IMR-90 (cell line): ENCODE measurements around the gene SHISA6. TPM values are rescaled to one million over a fixed set of nuclear protein-coding genes. Genes with fewer than 3 reads are reported as not detected.

Experiments
- ATAC-seq: fragments of 200-7000 bp; cut with Tn5 transposase; 2 replicates; pipeline ENCODE4 v1.9.1; 2020; ENCODE audit warnings: low read depth, mild to moderate bottlenecking, moderate library complexity
- BruUV-seq: library from RNA; stranded (reverse); fragments of 400-500 nt; replicated peaks from 2 replicates; lab custom pipeline; 2021; lab: Mats Ljungman, UMichigan
- CTCF ChIA-PET: fragments of 300-600 bp; formaldehyde crosslinking; extraction: SDS; loops from one replicate; lab custom pipeline; 2021; ENCODE audit warnings: antibody characterized with exemption; lab: Yijun Ruan, JAX
- POLR2A ChIA-PET: fragments of 300-600 bp; sonication (Branson Sonifier 250); formaldehyde crosslinking; loops from one replicate; lab custom pipeline; 2022; ENCODE audit warnings: antibody characterized with exemption; ENCODE audit not compliant: unreplicated experiment; lab: Charles Lee
- DNase-seq: peaks from one replicate; pipeline ENCODE4 v3.0.0; 2013
- H2AFZ ChIP-seq: replicated peaks from 2 replicates; pipeline ENCODE3; 2013; ENCODE audit warnings: low read length, mild to moderate bottlenecking; ENCODE audit not compliant: poor library complexity
- H2AK5ac ChIP-seq: 2 replicates; pipeline ENCODE4 v1.6.1; 2013; ENCODE audit warnings: low read depth, low read length, inconsistent platforms
- H2AK9ac ChIP-seq: replicated peaks from 2 replicates; pipeline ENCODE3; 2013; ENCODE audit warnings: mild to moderate bottlenecking, low read depth, low read length, moderate library complexity; ENCODE audit not compliant: poor library complexity
- H2BK120ac ChIP-seq: 2 replicates; pipeline ENCODE4 v1.6.1; 2013; ENCODE audit warnings: low read depth, low read length, inconsistent platforms
- H2BK15ac ChIP-seq: 3 replicates; pipeline ENCODE4 v1.6.1; 2013; ENCODE audit warnings: low read depth, low read length, inconsistent platforms
- H2BK20ac ChIP-seq: 2 replicates; pipeline ENCODE4 v1.6.1; 2013; ENCODE audit warnings: low read depth, mild to moderate bottlenecking, inconsistent platforms, low read length, moderate library complexity
- H2BK5ac ChIP-seq: 2 replicates; pipeline ENCODE4 v1.6.1; 2013; ENCODE audit warnings: mild to moderate bottlenecking, low read depth, low read length, inconsistent platforms; ENCODE audit not compliant: poor library complexity, severe bottlenecking
- H3K14ac ChIP-seq: replicated peaks from 2 replicates; pipeline ENCODE4 v1.6.1; 2013; ENCODE audit warnings: low read depth, low read length, inconsistent platforms
- H3K18ac ChIP-seq: 2 replicates; pipeline ENCODE4 v1.6.1; 2013; ENCODE audit warnings: low read depth, low read length, control low read depth
- H3K23ac ChIP-seq: 2 replicates; pipeline ENCODE4 v1.6.1; 2013; ENCODE audit warnings: low read depth, low read length, inconsistent platforms
- H3K27ac ChIP-seq: 2 replicates; pipeline ENCODE4 v1.5.1; 2013; ENCODE audit warnings: mild to moderate bottlenecking, control low read depth, low read length; ENCODE audit not compliant: insufficient read depth
- H3K27me3 ChIP-seq: 2 replicates; pipeline ENCODE4 v1.6.1; 2013; ENCODE audit warnings: low read length; ENCODE audit not compliant: control insufficient read depth, insufficient read depth
- H3K36me3 ChIP-seq: 2 replicates; pipeline ENCODE4 v1.6.1; 2013; ENCODE audit warnings: low read length, mixed read lengths; ENCODE audit not compliant: control insufficient read depth, insufficient read depth
- H3K4ac ChIP-seq: 2 replicates; pipeline ENCODE4 v1.6.1; 2013; ENCODE audit warnings: low read depth, low read length, inconsistent platforms
- H3K4me1 ChIP-seq: 2 replicates; pipeline ENCODE4 v1.6.1; 2013; ENCODE audit warnings: low read length, mixed read lengths; ENCODE audit not compliant: control insufficient read depth, insufficient read depth
- H3K4me2 ChIP-seq: 2 replicates; pipeline ENCODE4 v1.6.1; 2013; ENCODE audit warnings: low read depth, mild to moderate bottlenecking, control low read depth, low read length, moderate library complexity
- H3K4me3 ChIP-seq: 2 replicates; pipeline ENCODE4 v1.5.1; 2013; ENCODE audit warnings: low read depth, mild to moderate bottlenecking, control low read depth, low read length, moderate library complexity; ENCODE audit not compliant: insufficient read depth
- H3K56ac ChIP-seq: 2 replicates; pipeline ENCODE4 v1.6.1; 2013; ENCODE audit warnings: low read length, inconsistent platforms; ENCODE audit not compliant: insufficient read depth; ENCODE audit errors: extremely low read depth
- H3K79me1 ChIP-seq, 2 experiments: 2 replicates each; pipeline ENCODE4 v1.6.1; 2013; ENCODE audit warnings: low read length in 2 of 2, inconsistent platforms in 1 of 2, low read depth in 1 of 2
- H3K9ac ChIP-seq: 2 replicates; pipeline ENCODE4 v1.6.1; 2013; ENCODE audit warnings: low read depth, low read length, control low read depth
- H3K9me1 ChIP-seq: 2 replicates; pipeline ENCODE4 v1.6.1; 2013; ENCODE audit warnings: low read length, inconsistent platforms; ENCODE audit not compliant: insufficient read depth
- H3K9me3 ChIP-seq: 2 replicates; pipeline ENCODE4 v1.6.1; 2013; ENCODE audit warnings: low read length; ENCODE audit not compliant: control insufficient read depth, insufficient read depth
- H4K20me1 ChIP-seq: 2 replicates; pipeline ENCODE4 v1.6.1; 2013; ENCODE audit warnings: low read length, inconsistent platforms; ENCODE audit not compliant: insufficient read depth
- H4K5ac ChIP-seq: 2 replicates; pipeline ENCODE4 v1.6.1; 2013; ENCODE audit warnings: mild to moderate bottlenecking, low read depth, low read length, control low read depth
- H4K8ac ChIP-seq, 2 experiments: 2 replicates each; pipeline ENCODE4 v1.6.1; 2013; ENCODE audit warnings: low read depth in 2 of 2, low read length in 2 of 2, control low read depth in 1 of 2, inconsistent platforms in 1 of 2
- H4K91ac ChIP-seq: 2 replicates; pipeline ENCODE4 v1.6.1; 2013; ENCODE audit warnings: low read depth, low read length, inconsistent platforms; ENCODE audit not compliant: insufficient read depth
- BHLHE40 ChIP-seq: fragments of 150-350 bp; IDR thresholded peaks from 2 replicates; pipeline ENCODE4 v1.6.1; 2016; ENCODE audit warnings: mild to moderate bottlenecking, low read depth, low read length
- CEBPB ChIP-seq: IDR thresholded peaks from 2 replicates; pipeline ENCODE4 v1.6.1; 2012; ENCODE audit warnings: low read depth, low read length, improper control_type of control experiment
- CHD1 ChIP-seq: IDR thresholded peaks from 2 replicates; pipeline ENCODE4 v1.6.1; 2012; ENCODE audit warnings: low read depth, low read length, improper control_type of control experiment
- FOS ChIP-seq: fragments of 150-350 bp; IDR thresholded peaks from 2 replicates; pipeline ENCODE4 v1.6.1; 2016; ENCODE audit warnings: low read depth, low read length
- MAFK ChIP-seq: IDR thresholded peaks from 2 replicates; pipeline ENCODE4 v1.6.1; 2012; ENCODE audit warnings: low read depth, low read length, improper control_type of control experiment
- MAZ ChIP-seq: IDR thresholded peaks from 2 replicates; pipeline ENCODE4 v1.6.1; 2012; ENCODE audit warnings: low read depth, mild to moderate bottlenecking, low read length, improper control_type of control experiment, moderate library complexity, borderline replicate concordance
- MXI1 ChIP-seq: IDR thresholded peaks from 2 replicates; pipeline ENCODE4 v1.6.1; 2012; ENCODE audit warnings: low read depth, mild to moderate bottlenecking, low read length, moderate library complexity, borderline replicate concordance
- POLR2A ChIP-seq: IDR thresholded peaks from 2 replicates; pipeline ENCODE4 v1.6.1; 2012; ENCODE audit warnings: mild to moderate bottlenecking, low read depth, low read length
- RAD21 ChIP-seq: IDR thresholded peaks from 2 replicates; pipeline ENCODE4 v1.6.1; 2012; ENCODE audit warnings: low read length, improper control_type of control experiment
- RCOR1 ChIP-seq: IDR thresholded peaks from 2 replicates; pipeline ENCODE4 v1.6.1; 2012; ENCODE audit warnings: mild to moderate bottlenecking, low read length, improper control_type of control experiment; ENCODE audit not compliant: insufficient replicate concordance
- RFX5 ChIP-seq: IDR thresholded peaks from 2 replicates; pipeline ENCODE4 v1.8.0; 2012; ENCODE audit warnings: low read depth, mild to moderate bottlenecking, low read length, moderate library complexity
- SMC3 ChIP-seq: fragments of 150-350 bp; IDR thresholded peaks from 2 replicates; pipeline ENCODE4 v1.6.1; 2016; ENCODE audit warnings: low read depth, mild to moderate bottlenecking, antibody characterized with exemption, low read length, moderate library complexity
- WGBS, 2 experiments: methylation state at CpG; one replicate each; pipeline versions ENCODE4 v1.1.5 to v1.1.7; 2013; ENCODE audit warnings: missing lambda C conversion rate in 2 of 2; ENCODE audit not compliant: insufficient read length in 1 of 2; ENCODE audit errors: extremely low coverage in 2 of 2; 5-methylcytosine and 5-hydroxymethylcytosine counted together
- dilution Hi-C: fragments of 300-500 bp; cut with HindIII; formaldehyde crosslinking; loops from one replicate; pipeline ENCODE4 v1.14.3; 2018; ENCODE audit warnings: low sequenced_read_pairs; ENCODE audit not compliant: unreplicated experiment
- in situ Hi-C: fragments of 300-500 bp; cut with MboI; formaldehyde crosslinking; loops from 3 replicates; pipeline ENCODE4 v1.14.3; 2019; ENCODE audit warnings: low sequenced_read_pairs, inconsistent platforms, mixed read lengths
- intact Hi-C: fragments of 100-400 bp; cut with micrococcal nuclease; formaldehyde crosslinking; loops from 2 replicates; pipeline ENCODE4 v1.10.0; 2022
- polyA plus RNA-seq, 3 experiments: library from polyadenylated mRNA; depleted of rRNA; stranded (reverse); fragments of >200 nt; gene quantifications; 2 replicates each; pipeline ENCODE4 v1.2.3, GENCODE V29; 2012; ENCODE audit warnings: low replicate concordance in 1 of 3
- total RNA-seq: library from RNA; depleted of rRNA; stranded (reverse); fragments of >200 nt; gene quantifications from 2 replicates; pipeline ENCODE4 v1.2.3, GENCODE V29; 2012
- TF ChIP-seq, protein P1 (sequence below): conservative IDR thresholded peaks from 2 replicates; pipeline ENCODE4 v1.5.1; 2012; ENCODE audit warnings: mild to moderate bottlenecking, low read depth, low read length, improper control_type of control experiment
- TF ChIP-seq, protein P2 (sequence below): fragments of 150-350 bp; IDR thresholded peaks from 2 replicates; pipeline ENCODE4 v1.6.1; 2016; ENCODE audit warnings: low read depth, mild to moderate bottlenecking, low read length, moderate library complexity, borderline replicate concordance
- TF ChIP-seq, protein P3 (sequence below): fragments of 150-350 bp; IDR thresholded peaks from 2 replicates; pipeline ENCODE4 v1.6.1; 2017; ENCODE audit warnings: mild to moderate bottlenecking, antibody characterized with exemption, low read length, low read depth

SHISA6 gene
- total and polyA plus RNA-seq, 2 of the 4 experiments (the other 2 are of a cell fraction) = not detected

GRCh38 chr17:11499881-11500280, 258.9 kb downstream of the SHISA6 start:
- intact Hi-C loops = no loop called here
- no peak overlapping the region for H2BK15ac ChIP-seq
- no peak overlapping the region for H4K8ac ChIP-seq
- ChIA-PET POLR2A (no interaction called here), CTCF (no interaction called here)
- ATAC-seq = no peak
- H2BK120ac ChIP-seq = no peak overlapping the region
- H2AK9ac ChIP-seq = no peak overlapping the region
- H2AK5ac ChIP-seq = no peak overlapping the region
- no peak overlapping the region for H3K14ac ChIP-seq
- no peak overlapping the region for H2BK20ac ChIP-seq
- no peak overlapping the region for H4K91ac ChIP-seq
- no peaks in the 10 kb centered on the region for H3K27me3 ChIP-seq
- no peak for TF ChIP-seq MAZ
- TF ChIP-seq, protein P1, sequence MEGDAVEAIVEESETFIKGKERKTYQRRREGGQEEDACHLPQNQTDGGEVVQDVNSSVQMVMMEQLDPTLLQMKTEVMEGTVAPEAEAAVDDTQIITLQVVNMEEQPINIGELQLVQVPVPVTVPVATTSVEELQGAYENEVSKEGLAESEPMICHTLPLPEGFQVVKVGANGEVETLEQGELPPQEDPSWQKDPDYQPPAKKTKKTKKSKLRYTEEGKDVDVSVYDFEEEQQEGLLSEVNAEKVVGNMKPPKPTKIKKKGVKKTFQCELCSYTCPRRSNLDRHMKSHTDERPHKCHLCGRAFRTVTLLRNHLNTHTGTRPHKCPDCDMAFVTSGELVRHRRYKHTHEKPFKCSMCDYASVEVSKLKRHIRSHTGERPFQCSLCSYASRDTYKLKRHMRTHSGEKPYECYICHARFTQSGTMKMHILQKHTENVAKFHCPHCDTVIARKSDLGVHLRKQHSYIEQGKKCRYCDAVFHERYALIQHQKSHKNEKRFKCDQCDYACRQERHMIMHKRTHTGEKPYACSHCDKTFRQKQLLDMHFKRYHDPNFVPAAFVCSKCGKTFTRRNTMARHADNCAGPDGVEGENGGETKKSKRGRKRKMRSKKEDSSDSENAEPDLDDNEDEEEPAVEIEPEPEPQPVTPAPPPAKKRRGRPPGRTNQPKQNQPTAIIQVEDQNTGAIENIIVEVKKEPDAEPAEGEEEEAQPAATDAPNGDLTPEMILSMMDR = no peak
- TF ChIP-seq CEBPB = no peak
- no peak for TF ChIP-seq SMC3
- TF ChIP-seq POLR2A = no peak
- no peak for TF ChIP-seq MAFK
- no peak for TF ChIP-seq CHD1
- TF ChIP-seq, protein P2, sequence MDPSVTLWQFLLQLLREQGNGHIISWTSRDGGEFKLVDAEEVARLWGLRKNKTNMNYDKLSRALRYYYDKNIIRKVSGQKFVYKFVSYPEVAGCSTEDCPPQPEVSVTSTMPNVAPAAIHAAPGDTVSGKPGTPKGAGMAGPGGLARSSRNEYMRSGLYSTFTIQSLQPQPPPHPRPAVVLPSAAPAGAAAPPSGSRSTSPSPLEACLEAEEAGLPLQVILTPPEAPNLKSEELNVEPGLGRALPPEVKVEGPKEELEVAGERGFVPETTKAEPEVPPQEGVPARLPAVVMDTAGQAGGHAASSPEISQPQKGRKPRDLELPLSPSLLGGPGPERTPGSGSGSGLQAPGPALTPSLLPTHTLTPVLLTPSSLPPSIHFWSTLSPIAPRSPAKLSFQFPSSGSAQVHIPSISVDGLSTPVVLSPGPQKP = no peak
- no peak for TF ChIP-seq RCOR1
- no peak for TF ChIP-seq RFX5
- TF ChIP-seq FOS = no peak
- no peak for TF ChIP-seq MXI1
- TF ChIP-seq BHLHE40 = no peak
- TF ChIP-seq RAD21 = no peak
- TF ChIP-seq, protein P3, sequence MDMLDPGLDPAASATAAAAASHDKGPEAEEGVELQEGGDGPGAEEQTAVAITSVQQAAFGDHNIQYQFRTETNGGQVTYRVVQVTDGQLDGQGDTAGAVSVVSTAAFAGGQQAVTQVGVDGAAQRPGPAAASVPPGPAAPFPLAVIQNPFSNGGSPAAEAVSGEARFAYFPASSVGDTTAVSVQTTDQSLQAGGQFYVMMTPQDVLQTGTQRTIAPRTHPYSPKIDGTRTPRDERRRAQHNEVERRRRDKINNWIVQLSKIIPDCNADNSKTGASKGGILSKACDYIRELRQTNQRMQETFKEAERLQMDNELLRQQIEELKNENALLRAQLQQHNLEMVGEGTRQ = no peak
- no peak overlapping the region for H2AFZ ChIP-seq
- in situ Hi-C loops = no loop called here
- H3K36me3 ChIP-seq = no peaks in the 10 kb centered on the region
- no peak overlapping the region for H3K27ac ChIP-seq
- H3K18ac ChIP-seq = no peak overlapping the region
- H3K4me2 ChIP-seq = no peak overlapping the region
- dilution Hi-C loops = no loop called here
- H3K79me1 ChIP-seq = no peaks in the 10 kb centered on the region
- no peak overlapping the region for H4K5ac ChIP-seq
- no peak overlapping the region for H3K4me3 ChIP-seq
- H3K9me1 ChIP-seq = no peaks in the 10 kb centered on the region
- peaks cover 39% of the 10 kb centered on the region for H3K9me3 ChIP-seq
- H3K9ac ChIP-seq = no peak overlapping the region
- no peaks in the 10 kb centered on the region for H3K4me1 ChIP-seq
- no peak overlapping the region for H3K23ac ChIP-seq
- no peak overlapping the region for H2BK5ac ChIP-seq
- no peaks in the 10 kb centered on the region for H4K20me1 ChIP-seq
- 20% methylated on average over 1 of the region's 3 CpGs; no CpG with 5 or more reads in 1 of the 2 experiments for WGBS, 2 experiments
- H3K56ac ChIP-seq = no peak overlapping the region
- DNase-seq = no peak
- no TSS peak for BruUV-seq
- no peak overlapping the region for H3K4ac ChIP-seq
